ENCODE measurements around the gene ZIK1. TPM values are rescaled to one million over a fixed set of nuclear protein-coding genes. Genes with fewer than 3 reads are reported as not detected.
A peak's percentile ranks its signal among the peaks of the same experiment; 100 is the strongest.

The ZIK1 gene
- total and polyA plus RNA-seq, 2 experiments from 2014 or later = 3.2 to 10.4 TPM

DNA sequence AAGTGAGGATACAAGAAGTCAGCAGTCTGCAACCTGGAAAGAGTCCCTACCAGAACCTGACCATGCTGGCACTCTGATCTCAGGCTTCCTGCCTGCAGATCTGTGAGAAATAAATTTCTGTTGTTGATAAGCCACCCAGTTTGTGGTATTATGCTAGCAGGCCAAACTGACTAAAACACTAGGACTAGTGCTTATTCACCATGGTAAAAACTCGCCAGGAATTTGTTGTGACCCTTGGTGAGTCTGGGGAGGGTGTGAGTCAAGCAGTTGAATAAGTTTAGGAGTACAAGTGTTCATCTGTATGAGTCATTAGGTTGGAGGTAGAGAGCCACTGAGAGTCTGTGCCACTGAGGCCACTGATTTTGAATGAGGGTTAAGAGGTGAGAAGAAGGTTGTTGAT, 3.6 kb downstream of the ZIK1 start:
- Histone ChIP-seq H3K79me2 (ENCODE audit: insufficient read depth) (peaks cover 33% of the 10 kb centered on the region), H4K20me1 (ENCODE audit: insufficient read depth) (no peaks in the 10 kb centered on the region), H3F3A (ENCODE audit: insufficient read depth) (peaks cover 18% of the 10 kb centered on the region), H3K4me3 (no peak overlapping the region), H3K9ac (no peak overlapping the region), H3K4me1 (ENCODE audit: insufficient read depth) (peaks cover 22% of the 10 kb centered on the region), H3K9me2 (ENCODE audit: insufficient read depth) (no peaks in the 10 kb centered on the region), H3K36me3 (ENCODE audit: low read depth) (peaks cover 26% of the 10 kb centered on the region), H3K27ac (peak overlapping the region; percentile 61), H2AFZ (no peak overlapping the region), H3K4me2 (ENCODE audit: unreplicated experiment) (peak overlapping the region; percentile 32), H3K9me3 (ENCODE audit: low read depth) (no peaks in the 10 kb centered on the region), H3K27me3 (replicated peaks; ENCODE audit: insufficient read depth) (no peaks in the 10 kb centered on the region)
- in situ Hi-C loops (cut with MboI) = no loop called here
- TF ChIP-seq EZH2phosphoT487 (IDR thresholded peaks at IDR 0.05; ENCODE audit: insufficient read depth, low read depth) (0 out of 2 replicates have a peak, but pooled peaks have one; percentile 71), EZH2 (IDR thresholded peaks at IDR 0.05; ENCODE audit: insufficient read depth, poor library complexity, severe bottlenecking) (no peak)
- WGBS, 2 experiments (ENCODE audit: low coverage in 1 of 2, low lambda C conversion rate in 2 of 2, missing lambda C conversion rate in 2 of 2) = 10 to 13% methylated on average over 1 of the region's 1 CpG
- DNase-seq = peak; percentile 97

DNA sequence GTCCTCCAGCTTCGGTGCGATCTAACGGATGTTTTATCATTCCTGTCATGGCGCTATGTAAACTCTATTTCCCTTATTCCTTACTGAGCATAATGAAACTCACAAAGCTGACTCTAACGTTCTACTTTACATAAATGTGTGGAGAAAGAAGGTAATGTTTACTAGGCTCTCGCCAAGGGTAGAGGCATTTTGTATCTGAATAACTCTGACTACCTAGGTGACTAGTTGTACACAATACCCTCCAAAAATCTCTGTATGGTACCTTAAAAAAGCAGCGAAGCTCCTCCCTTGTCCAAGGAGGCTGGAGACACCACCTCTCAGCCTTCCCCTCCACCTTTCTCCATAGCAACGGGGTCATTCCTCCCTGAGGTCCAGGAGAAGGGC, 15.4 kb downstream of the ZIK1 start:
- H3K9me2 ChIP-seq (ENCODE audit: insufficient read depth) = no peaks in the 10 kb centered on the region
- WGBS, 2 experiments (ENCODE audit: low coverage in 1 of 2, low lambda C conversion rate in 2 of 2, missing lambda C conversion rate in 2 of 2) = 56 to 58% methylated on average over 8 of the region's 8 CpGs

DNA sequence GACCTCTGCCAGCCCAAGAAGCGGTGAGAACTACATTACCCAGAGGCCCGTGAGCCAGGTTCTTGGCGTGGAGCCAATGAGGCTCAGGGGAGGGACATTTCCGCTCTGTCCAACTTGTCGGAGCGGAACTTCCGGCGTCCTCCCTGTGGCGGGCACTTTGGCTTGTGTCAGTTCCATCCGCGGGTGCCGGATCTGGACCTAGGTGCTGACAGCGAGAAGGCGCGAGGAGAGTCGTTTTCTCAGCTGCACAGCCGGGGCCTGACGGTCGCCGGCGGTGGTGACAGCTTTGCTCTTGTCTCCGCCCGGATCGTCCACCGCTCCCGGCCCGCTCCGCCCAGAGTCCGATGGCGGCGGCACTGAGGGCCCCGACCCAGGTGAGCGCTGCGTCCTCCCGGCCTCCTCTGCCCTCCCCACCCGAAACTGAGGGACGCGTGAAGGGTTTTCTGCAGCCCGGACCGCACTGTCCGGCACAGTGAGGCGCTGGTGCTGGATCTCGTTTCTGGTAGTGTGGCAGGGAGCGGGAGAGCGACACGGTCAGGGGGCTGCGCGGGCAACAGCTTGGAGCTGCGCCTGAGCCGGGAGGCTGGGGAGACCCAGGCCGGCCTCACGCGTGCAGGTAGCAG, 15.9 kb downstream of the ZIK1 start, which contains the start of gene ZNF530:
TSS of gene ZNF530 (plus strand) at position 125 of the 623 bp plus-strand sequence. CDS start 4,461 bp downstream, outside the sequence.
- Histone ChIP-seq H3F3A (ENCODE audit: insufficient read depth) (no peaks in the 10 kb centered on the region), H3K4me2 (ENCODE audit: unreplicated experiment) (peak within 1 kb of the TSS; percentile 79), H3K27me3 (replicated peaks; ENCODE audit: insufficient read depth) (no peaks in the 10 kb centered on the region), H3K9me2 (ENCODE audit: insufficient read depth) (no peaks in the 10 kb centered on the region), H3K79me2 (ENCODE audit: insufficient read depth) (peaks cover 35% of the 10 kb centered on the region), H3K9me3 (ENCODE audit: low read depth) (no peaks in the 10 kb centered on the region), H3K4me3 (peak within 1 kb of the TSS; percentile 86), H3K9ac (peak within 1 kb of the TSS; percentile 76), H3K4me1 (ENCODE audit: insufficient read depth) (no peaks in the 10 kb centered on the region), H4K20me1 (ENCODE audit: insufficient read depth) (no peaks in the 10 kb centered on the region), H2AFZ (peak within 1 kb of the TSS; percentile 94), H3K36me3 (ENCODE audit: low read depth) (no peaks in the 10 kb centered on the region), H3K27ac (no peak within 1 kb of the TSS)
- 1 to 2% methylated on average over 37 to 48 of the region's 53 CpGs for WGBS, 2 experiments (ENCODE audit: low coverage in 1 of 2, low lambda C conversion rate in 2 of 2, missing lambda C conversion rate in 2 of 2)
- peak; percentile 95 for DNase-seq
- in situ Hi-C loops (cut with MboI) = no loop called here
- TF ChIP-seq EZH2phosphoT487 (IDR thresholded peaks at IDR 0.05; ENCODE audit: insufficient read depth, low read depth) (no peak), EZH2 (IDR thresholded peaks at IDR 0.05; ENCODE audit: insufficient read depth, poor library complexity, severe bottlenecking) (no peak)

More for the DNA sequence above, 15.4 kb downstream of the ZIK1 start:
- Histone ChIP-seq H3K79me2 (ENCODE audit: insufficient read depth) (peaks cover 35% of the 10 kb centered on the region), H3K9ac (no peak overlapping the region), H3K27ac (no peak overlapping the region), H3K9me3 (ENCODE audit: low read depth) (no peaks in the 10 kb centered on the region), H2AFZ (peak overlapping the region; percentile 94), H3K36me3 (ENCODE audit: low read depth) (no peaks in the 10 kb centered on the region), H3K4me3 (peak overlapping the region; percentile 86), H3K27me3 (replicated peaks; ENCODE audit: insufficient read depth) (no peaks in the 10 kb centered on the region), H3K4me1 (ENCODE audit: insufficient read depth) (no peaks in the 10 kb centered on the region), H3K4me2 (ENCODE audit: unreplicated experiment) (peak overlapping the region; percentile 79), H3F3A (ENCODE audit: insufficient read depth) (no peaks in the 10 kb centered on the region), H4K20me1 (ENCODE audit: insufficient read depth) (no peaks in the 10 kb centered on the region)
- no peak for DNase-seq
- in situ Hi-C loops (cut with MboI) = no loop called here
- TF ChIP-seq EZH2 (IDR thresholded peaks at IDR 0.05; ENCODE audit: insufficient read depth, poor library complexity, severe bottlenecking) (no peak), EZH2phosphoT487 (IDR thresholded peaks at IDR 0.05; ENCODE audit: insufficient read depth, low read depth) (no peak)

DNA sequence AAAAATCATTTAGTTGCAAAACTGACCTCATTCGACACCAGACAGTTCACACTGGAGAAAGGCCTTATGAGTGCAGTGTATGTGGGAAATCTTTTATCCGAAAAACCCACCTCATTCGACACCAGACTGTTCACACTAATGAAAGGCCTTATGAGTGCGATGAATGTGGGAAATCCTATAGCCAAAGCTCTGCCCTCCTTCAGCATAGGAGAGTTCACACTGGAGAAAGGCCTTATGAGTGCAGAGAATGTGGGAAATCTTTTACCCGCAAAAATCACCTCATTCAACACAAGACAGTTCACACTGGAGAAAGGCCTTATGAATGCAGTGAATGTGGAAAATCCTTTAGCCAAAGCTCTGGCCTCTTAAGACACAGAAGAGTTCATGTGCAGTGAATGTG, 23.0 kb downstream of the ZIK1 start:
- no peak overlapping the region for H2AFZ ChIP-seq
- H3K4me2 ChIP-seq (ENCODE audit: unreplicated experiment) = no peak overlapping the region
- H3K79me2 ChIP-seq (ENCODE audit: insufficient read depth) = peaks cover 14% of the 10 kb centered on the region
- no peaks in the 10 kb centered on the region for H3K9me2 ChIP-seq (ENCODE audit: insufficient read depth)
- no peak for TF ChIP-seq EZH2phosphoT487 (IDR thresholded peaks at IDR 0.05; ENCODE audit: insufficient read depth, low read depth)
- TF ChIP-seq EZH2 (IDR thresholded peaks at IDR 0.05; ENCODE audit: insufficient read depth, poor library complexity, severe bottlenecking) = no peak
- no peak overlapping the region for H3K27ac ChIP-seq
- DNase-seq = no peak
- no peaks in the 10 kb centered on the region for H3K9me3 ChIP-seq (ENCODE audit: low read depth)
- no peaks in the 10 kb centered on the region for H3K4me1 ChIP-seq (ENCODE audit: insufficient read depth)
- H3K27me3 ChIP-seq (replicated peaks; ENCODE audit: insufficient read depth) = no peaks in the 10 kb centered on the region
- H3K4me3 ChIP-seq = no peak overlapping the region
- H3K9ac ChIP-seq = no peak overlapping the region
- WGBS, 2 experiments (ENCODE audit: low coverage in 1 of 2, low lambda C conversion rate in 2 of 2, missing lambda C conversion rate in 2 of 2) = 96 to 98% methylated on average over 5 of the region's 5 CpGs
- no peaks in the 10 kb centered on the region for H4K20me1 ChIP-seq (ENCODE audit: insufficient read depth)
- in situ Hi-C loops (cut with MboI) = no loop called here
- no peaks in the 10 kb centered on the region for H3F3A ChIP-seq (ENCODE audit: insufficient read depth)
- 0 out of 2 replicates have a peak, but pooled peaks cover 3% of the 10 kb centered on the region for H3K36me3 ChIP-seq (ENCODE audit: low read depth)

All from GM23248 (cell line).